GM23338 (cell line): ENCODE data around the gene OR11L1. TPM values are rescaled to one million over a fixed set of nuclear protein-coding genes. Genes with fewer than 3 reads are reported as not detected.

Source experiments
- ATAC-seq: fragments of 200-7000 bp; cut with Tn5 transposase; 3 replicates; pipeline ENCODE4 v1.9.1; 2020
- DNase-seq: peaks from one replicate; pipeline ENCODE4 v3.0.0-alpha.2; 2015; ENCODE audit warnings: low spot score
- H2AFZ ChIP-seq: fragments of 200-600 bp; sonication (generic); 2 replicates; pipeline ENCODE4 v1.8.0; 2016; ENCODE audit warnings: antibody characterized with exemption, mild to moderate bottlenecking, moderate library complexity
- H3F3A ChIP-seq: fragments of 200-600 bp; sonication (generic); replicated peaks from 2 replicates; pipeline ENCODE4 v1.8.0; 2017; ENCODE audit warnings: antibody characterized with exemption, mixed run types, low read depth
- H3K27ac ChIP-seq: fragments of 200-600 bp; sonication (generic); 2 replicates; pipeline ENCODE4 v1.6.1; 2016; ENCODE audit warnings: low read depth
- H3K27me3 ChIP-seq: fragments of 200-600 bp; sonication (generic); 2 replicates; pipeline ENCODE4 v1.8.0; 2016; ENCODE audit warnings: mild to moderate bottlenecking, mixed run types, moderate library complexity; ENCODE audit not compliant: insufficient read depth
- H3K36me3 ChIP-seq: fragments of 200-600 bp; sonication (generic); 2 replicates; pipeline ENCODE4 v1.8.0; 2016; ENCODE audit warnings: mild to moderate bottlenecking; ENCODE audit not compliant: insufficient read depth
- H3K4me1 ChIP-seq: fragments of 200-600 bp; sonication (generic); 2 replicates; pipeline ENCODE4 v1.8.0; 2016; ENCODE audit warnings: mild to moderate bottlenecking, moderate library complexity; ENCODE audit not compliant: insufficient read depth
- H3K4me2 ChIP-seq: fragments of 200-600 bp; sonication (generic); 2 replicates; pipeline ENCODE4 v1.7.1; 2017; ENCODE audit warnings: mixed run types
- H3K4me3 ChIP-seq: fragments of 200-600 bp; sonication (generic); 2 replicates; pipeline ENCODE4 v1.6.1; 2016; ENCODE audit warnings: mixed run types
- H3K79me2 ChIP-seq: fragments of 200-600 bp; sonication (generic); replicated peaks from 2 replicates; pipeline ENCODE4 v1.8.0; 2017; ENCODE audit warnings: mild to moderate bottlenecking; ENCODE audit not compliant: insufficient read depth
- H3K9me2 ChIP-seq: fragments of 200-600 bp; sonication (generic); 2 replicates; pipeline ENCODE4 v1.8.0; 2017; ENCODE audit not compliant: insufficient read depth
- H4K20me1 ChIP-seq: fragments of 200-600 bp; sonication (generic); replicated peaks from 2 replicates; pipeline ENCODE4 v1.8.0; 2017; ENCODE audit warnings: mild to moderate bottlenecking; ENCODE audit not compliant: insufficient read depth
- H3K27ac Mint-ChIP-seq: 2 replicates; pipeline ENCODE4 v1.8.0; 2020; ENCODE audit warnings: inconsistent platforms, mild to moderate bottlenecking, moderate library complexity, mixed read lengths
- H3K27me3 Mint-ChIP-seq: 3 replicates; pipeline ENCODE4 v1.8.0; 2022; ENCODE audit warnings: low read depth, mild to moderate bottlenecking, moderate library complexity, mixed read lengths, inconsistent platforms; ENCODE audit not compliant: insufficient read depth, poor library complexity
- H3K36me3 Mint-ChIP-seq: 3 replicates; pipeline ENCODE4 v1.8.0; 2021; ENCODE audit warnings: low read depth, mild to moderate bottlenecking, inconsistent platforms, moderate library complexity, mixed read lengths
- H3K4me1 Mint-ChIP-seq: 3 replicates; pipeline ENCODE4 v1.8.0; 2020; ENCODE audit warnings: mild to moderate bottlenecking, inconsistent platforms, mixed read lengths
- H3K4me3 Mint-ChIP-seq: 3 replicates; pipeline ENCODE4 v1.8.0; 2021; ENCODE audit warnings: moderate library complexity, mild to moderate bottlenecking, inconsistent platforms, mixed read lengths
- H3K9me3 Mint-ChIP-seq: 3 replicates; pipeline ENCODE4 v1.8.0; 2020; ENCODE audit warnings: moderate library complexity, mild to moderate bottlenecking, inconsistent platforms, mixed read lengths
- CREB1 ChIP-seq: fragments of 250-450 bp; sonication (Bioruptor Pico); IDR thresholded peaks from 2 replicates; pipeline ENCODE4 v1.5.0; 2020; ENCODE audit warnings: low read depth, mild to moderate bottlenecking, moderate library complexity
- CTCF ChIP-seq, 2 experiments: fragments of 200-600 bp in 1 of 2; sonication (generic) in 1 of 2; conservative IDR thresholded peaks; 2 replicates each; pipeline versions ENCODE4 v1.5.1 to v1.6.1; 2016 to 2017; ENCODE audit warnings: antibody characterized with exemption in 2 of 2, low read depth in 2 of 2, mild to moderate bottlenecking in 2 of 2, moderate library complexity in 1 of 2
- ETS1 ChIP-seq: IDR thresholded peaks from 2 replicates; pipeline ENCODE4 v1.6.1; 2016; ENCODE audit warnings: antibody characterized with exemption
- EZH2 ChIP-seq: fragments of 200-600 bp; sonication (generic); IDR thresholded peaks from one replicate; pipeline ENCODE4 v1.8.0; 2017; ENCODE audit warnings: antibody characterized with exemption, mild to moderate bottlenecking, low read depth; ENCODE audit not compliant: unreplicated experiment
- EZH2phosphoT487 ChIP-seq: fragments of 200-600 bp; sonication (generic); IDR thresholded peaks from one replicate; pipeline ENCODE4 v1.8.1; 2018; ENCODE audit warnings: antibody characterized with exemption; ENCODE audit not compliant: unreplicated experiment
- JUNB ChIP-seq: IDR thresholded peaks from one replicate; pipeline ENCODE4 v1.6.1; 2016; ENCODE audit warnings: antibody characterized with exemption; ENCODE audit not compliant: unreplicated experiment
- NANOG ChIP-seq: IDR thresholded peaks from 2 replicates; pipeline ENCODE4 v1.6.1; 2016; ENCODE audit warnings: antibody characterized with exemption, borderline replicate concordance
- POLR2AphosphoS5 ChIP-seq: IDR thresholded peaks from 2 replicates; pipeline ENCODE4 v1.6.1; 2016; ENCODE audit warnings: antibody characterized with exemption, low read depth
- REST ChIP-seq: IDR thresholded peaks from one replicate; pipeline ENCODE4 v1.6.1; 2018; ENCODE audit warnings: antibody characterized with exemption; ENCODE audit not compliant: unreplicated experiment
- STAT1 ChIP-seq: IDR thresholded peaks from one replicate; pipeline ENCODE4 v1.6.1; 2016; ENCODE audit warnings: antibody characterized with exemption; ENCODE audit not compliant: unreplicated experiment
- ZNF114 ChIP-seq: fragments of 250-450 bp; sonication (Bioruptor Pico); IDR thresholded peaks from 2 replicates; pipeline ENCODE4 v1.5.0; 2020; ENCODE audit warnings: mild to moderate bottlenecking, moderate library complexity
- ZNF331 ChIP-seq: fragments of 250-450 bp; sonication (Bioruptor Pico); IDR thresholded peaks from 2 replicates; pipeline ENCODE4 v1.5.0; 2020; ENCODE audit warnings: low read depth, mild to moderate bottlenecking, moderate library complexity
- ZNF462 ChIP-seq: fragments of 250-450 bp; sonication (Bioruptor Pico); IDR thresholded peaks from 2 replicates; pipeline ENCODE4 v1.5.0; 2020; ENCODE audit warnings: mild to moderate bottlenecking, moderate library complexity
- polyA plus RNA-seq: library from polyadenylated mRNA; unstranded; fragments of >200 nt; fragmentation: Nextera tagmentation; extraction: Ambion mirVana; gene quantifications from 2 replicates; pipeline ENCODE4 v1.2.1, GENCODE V29; 2016
- total RNA-seq: library from RNA; depleted of rRNA; stranded (reverse); fragments of >200 nt; shearing (Covaris generic); gene quantifications from 2 replicates; pipeline ENCODE4 v1.2.3, GENCODE V29; 2014

Gene OR11L1
- total and polyA plus RNA-seq, 2 experiments from 2014 or later = not detected

GRCh38 chr1:247857985-247858619, 16.4 kb upstream of the OR11L1 start:
- Histone ChIP-seq H3F3A (no peaks in the 10 kb centered on the region), H3K79me2 (no peaks in the 10 kb centered on the region), H3K4me2 (peak overlapping the region; percentile 85), H2AFZ (peak overlapping the region; percentile 95), H3K4me3 (peak overlapping the region; percentile 77), H3K4me1 (peaks cover 6% of the 10 kb centered on the region; the same call in 1 of the 2 replicates), H3K9me2 (no peaks in the 10 kb centered on the region), H3K27me3 (peaks cover 18% of the 10 kb centered on the region), H3K27ac (no peak overlapping the region), H3K36me3 (0 out of 2 replicates have a peak, but pooled peaks cover 2% of the 10 kb centered on the region), H4K20me1 (no peaks in the 10 kb centered on the region)
- DNase-seq = peak; percentile 31
- Mint-ChIP-seq H3K36me3 (peaks cover 6% of the 10 kb centered on the region; the same call in 2 of the 3 replicates), H3K27me3 (peaks cover 16% of the 10 kb centered on the region), H3K4me1 (peaks cover 4% of the 10 kb centered on the region; the same call in 2 of the 3 replicates), H3K27ac (no peak overlapping the region), H3K9me3 (peaks cover 70% of the 10 kb centered on the region), H3K4me3 (peak overlapping the region; percentile 73)
- no peak for TF ChIP-seq CREB1
- no peak for TF ChIP-seq NANOG
- no peak for TF ChIP-seq ZNF331
- TF ChIP-seq EZH2 = no peak
- TF ChIP-seq POLR2AphosphoS5 = no peak
- TF ChIP-seq ZNF462 = no peak
- TF ChIP-seq STAT1 = no peak
- no peak for TF ChIP-seq CTCF (conservative IDR thresholded peaks at IDR 0.05; ENCODE audit: low read depth in 2 of 2)
- TF ChIP-seq EZH2phosphoT487 = no peak
- no peak for TF ChIP-seq JUNB
- TF ChIP-seq REST = no peak
- no peak for TF ChIP-seq ETS1
- TF ChIP-seq ZNF114 (CRISPR knock-in tag) = no peak
- no peak for ATAC-seq
